ENCODE measurements around the gene HSCB.

DNA sequence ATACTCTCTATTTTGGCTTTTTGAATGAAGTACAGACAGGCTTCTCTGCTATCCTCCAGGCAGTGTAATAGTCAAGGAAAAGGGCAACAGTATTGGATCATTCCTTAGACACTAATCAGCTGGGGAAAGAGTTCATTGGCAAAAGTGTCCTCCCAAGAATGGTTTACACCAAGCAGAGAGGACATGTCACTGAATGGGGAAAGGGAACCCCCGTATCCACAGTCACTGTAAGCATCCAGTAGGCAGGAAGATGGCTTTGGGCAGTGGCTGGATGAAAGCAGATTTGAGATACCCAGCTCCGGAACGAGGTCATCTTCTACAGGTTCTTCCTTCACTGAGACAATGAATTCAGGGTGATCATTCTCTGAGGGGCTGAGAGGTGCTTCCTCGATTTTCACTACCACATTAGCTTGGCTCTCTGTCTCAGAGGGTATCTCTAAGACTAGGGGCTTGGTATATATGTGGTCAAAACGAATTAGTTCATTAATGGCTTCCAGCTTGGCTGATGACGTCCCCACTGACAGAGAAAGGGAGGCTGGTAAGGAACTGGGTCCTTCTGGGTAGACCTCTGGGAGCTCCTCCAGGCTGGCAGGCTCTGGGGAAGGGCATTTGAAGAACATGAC lies 53.3 kb downstream of the HSCB start:
- TF ChIP-seq, protein P1, sequence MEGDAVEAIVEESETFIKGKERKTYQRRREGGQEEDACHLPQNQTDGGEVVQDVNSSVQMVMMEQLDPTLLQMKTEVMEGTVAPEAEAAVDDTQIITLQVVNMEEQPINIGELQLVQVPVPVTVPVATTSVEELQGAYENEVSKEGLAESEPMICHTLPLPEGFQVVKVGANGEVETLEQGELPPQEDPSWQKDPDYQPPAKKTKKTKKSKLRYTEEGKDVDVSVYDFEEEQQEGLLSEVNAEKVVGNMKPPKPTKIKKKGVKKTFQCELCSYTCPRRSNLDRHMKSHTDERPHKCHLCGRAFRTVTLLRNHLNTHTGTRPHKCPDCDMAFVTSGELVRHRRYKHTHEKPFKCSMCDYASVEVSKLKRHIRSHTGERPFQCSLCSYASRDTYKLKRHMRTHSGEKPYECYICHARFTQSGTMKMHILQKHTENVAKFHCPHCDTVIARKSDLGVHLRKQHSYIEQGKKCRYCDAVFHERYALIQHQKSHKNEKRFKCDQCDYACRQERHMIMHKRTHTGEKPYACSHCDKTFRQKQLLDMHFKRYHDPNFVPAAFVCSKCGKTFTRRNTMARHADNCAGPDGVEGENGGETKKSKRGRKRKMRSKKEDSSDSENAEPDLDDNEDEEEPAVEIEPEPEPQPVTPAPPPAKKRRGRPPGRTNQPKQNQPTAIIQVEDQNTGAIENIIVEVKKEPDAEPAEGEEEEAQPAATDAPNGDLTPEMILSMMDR (IDR thresholded peaks at IDR 0.05; ENCODE audit: low read depth, low read length, missing input control): no peak
- TF ChIP-seq, protein P2, sequence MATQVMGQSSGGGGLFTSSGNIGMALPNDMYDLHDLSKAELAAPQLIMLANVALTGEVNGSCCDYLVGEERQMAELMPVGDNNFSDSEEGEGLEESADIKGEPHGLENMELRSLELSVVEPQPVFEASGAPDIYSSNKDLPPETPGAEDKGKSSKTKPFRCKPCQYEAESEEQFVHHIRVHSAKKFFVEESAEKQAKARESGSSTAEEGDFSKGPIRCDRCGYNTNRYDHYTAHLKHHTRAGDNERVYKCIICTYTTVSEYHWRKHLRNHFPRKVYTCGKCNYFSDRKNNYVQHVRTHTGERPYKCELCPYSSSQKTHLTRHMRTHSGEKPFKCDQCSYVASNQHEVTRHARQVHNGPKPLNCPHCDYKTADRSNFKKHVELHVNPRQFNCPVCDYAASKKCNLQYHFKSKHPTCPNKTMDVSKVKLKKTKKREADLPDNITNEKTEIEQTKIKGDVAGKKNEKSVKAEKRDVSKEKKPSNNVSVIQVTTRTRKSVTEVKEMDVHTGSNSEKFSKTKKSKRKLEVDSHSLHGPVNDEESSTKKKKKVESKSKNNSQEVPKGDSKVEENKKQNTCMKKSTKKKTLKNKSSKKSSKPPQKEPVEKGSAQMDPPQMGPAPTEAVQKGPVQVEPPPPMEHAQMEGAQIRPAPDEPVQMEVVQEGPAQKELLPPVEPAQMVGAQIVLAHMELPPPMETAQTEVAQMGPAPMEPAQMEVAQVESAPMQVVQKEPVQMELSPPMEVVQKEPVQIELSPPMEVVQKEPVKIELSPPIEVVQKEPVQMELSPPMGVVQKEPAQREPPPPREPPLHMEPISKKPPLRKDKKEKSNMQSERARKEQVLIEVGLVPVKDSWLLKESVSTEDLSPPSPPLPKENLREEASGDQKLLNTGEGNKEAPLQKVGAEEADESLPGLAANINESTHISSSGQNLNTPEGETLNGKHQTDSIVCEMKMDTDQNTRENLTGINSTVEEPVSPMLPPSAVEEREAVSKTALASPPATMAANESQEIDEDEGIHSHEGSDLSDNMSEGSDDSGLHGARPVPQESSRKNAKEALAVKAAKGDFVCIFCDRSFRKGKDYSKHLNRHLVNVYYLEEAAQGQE (IDR thresholded peaks at IDR 0.05): no peak
- TF ChIP-seq RXRA (IDR thresholded peaks at IDR 0.05) (no peak), YY1 (IDR thresholded peaks at IDR 0.05) (no peak), GABPA (IDR thresholded peaks at IDR 0.05 in 1 of 2, conservative IDR thresholded peaks at IDR 0.05 in 1 of 2) (no peak), FOXA2 (IDR thresholded peaks at IDR 0.05) (no peak), ATF3 (IDR thresholded peaks at IDR 0.05) (no peak), EGR1 (IDR thresholded peaks at IDR 0.05; ENCODE audit: low read depth in 2 of 2) (no peak), MAX (IDR thresholded peaks at IDR 0.05) (no peak), RAD21 (IDR thresholded peaks at IDR 0.05) (no peak)
- TF ChIP-seq, protein P3, sequence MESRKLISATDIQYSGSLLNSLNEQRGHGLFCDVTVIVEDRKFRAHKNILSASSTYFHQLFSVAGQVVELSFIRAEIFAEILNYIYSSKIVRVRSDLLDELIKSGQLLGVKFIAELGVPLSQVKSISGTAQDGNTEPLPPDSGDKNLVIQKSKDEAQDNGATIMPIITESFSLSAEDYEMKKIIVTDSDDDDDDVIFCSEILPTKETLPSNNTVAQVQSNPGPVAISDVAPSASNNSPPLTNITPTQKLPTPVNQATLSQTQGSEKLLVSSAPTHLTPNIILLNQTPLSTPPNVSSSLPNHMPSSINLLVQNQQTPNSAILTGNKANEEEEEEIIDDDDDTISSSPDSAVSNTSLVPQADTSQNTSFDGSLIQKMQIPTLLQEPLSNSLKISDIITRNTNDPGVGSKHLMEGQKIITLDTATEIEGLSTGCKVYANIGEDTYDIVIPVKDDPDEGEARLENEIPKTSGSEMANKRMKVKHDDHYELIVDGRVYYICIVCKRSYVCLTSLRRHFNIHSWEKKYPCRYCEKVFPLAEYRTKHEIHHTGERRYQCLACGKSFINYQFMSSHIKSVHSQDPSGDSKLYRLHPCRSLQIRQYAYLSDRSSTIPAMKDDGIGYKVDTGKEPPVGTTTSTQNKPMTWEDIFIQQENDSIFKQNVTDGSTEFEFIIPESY (IDR thresholded peaks at IDR 0.05): no peak
